Adrenal gland (tissue), 5 donors: ENCODE results near the gene CRP.

ENCODE experiments used
- CTCF ChIP-seq, 6 experiments: fragments of 450-650 bp in 4 of 6; fragments of 200-600 bp in 2 of 6; sonication (generic) in 1 of 6; IDR thresholded peaks; 1 replicate in 5 of 6; 2 replicates in 1 of 6; pipeline versions ENCODE4 v1.5.1 to v1.8.0; 2016 to 2021; ENCODE audit warnings: antibody characterized with exemption in 6 of 6, mild to moderate bottlenecking in 2 of 6, moderate library complexity in 1 of 6
- POLR2A ChIP-seq, 2 donors: fragments of 450-650 bp; IDR thresholded peaks; one replicate each; pipeline ENCODE4 v1.6.1; 2017; ENCODE audit warnings: antibody characterized with exemption in 2 of 2, mild to moderate bottlenecking in 2 of 2, moderate library complexity in 1 of 2
- donor health status: DM: no; HTN: no; CAD: no.

GRCh38 chr1:159750621-159751020 lies 36.2 kb upstream of the CRP start:
- TF ChIP-seq CTCF (IDR thresholded peaks at IDR 0.05) (no peak), POLR2A (IDR thresholded peaks at IDR 0.05) (no peak)
